Mesenchymal stem cell (in vitro differentiated cells and primary cell): ENCODE data around the gene IRF2BP1.

ENCODE experiments used
- DNase-seq: peaks from one replicate; pipeline ENCODE4 v3.0.0-alpha.2; 2013
- H2AFZ ChIP-seq: one replicate; pipeline ENCODE4 v1.6.1; 2013; ENCODE audit warnings: low read depth, mild to moderate bottlenecking, control low read depth, inconsistent platforms, low read length, moderate library complexity
- H2AK5ac ChIP-seq: 2 replicates; pipeline ENCODE4 v1.6.1; 2013; ENCODE audit warnings: low read length, moderate library complexity, mild to moderate bottlenecking, inconsistent platforms; ENCODE audit not compliant: severe bottlenecking
- H2BK120ac ChIP-seq: one replicate; pipeline ENCODE4 v1.6.1; 2013; ENCODE audit warnings: low read depth, mild to moderate bottlenecking, inconsistent platforms, low read length, moderate library complexity
- H2BK12ac ChIP-seq, 2 experiments: one replicate each; pipeline ENCODE4 v1.6.1; 2013; ENCODE audit warnings: inconsistent platforms in 2 of 2, low read length in 2 of 2, mild to moderate bottlenecking in 2 of 2, moderate library complexity in 2 of 2, control low read depth in 1 of 2
- H2BK15ac ChIP-seq: one replicate; pipeline ENCODE4 v1.6.1; 2013; ENCODE audit warnings: mild to moderate bottlenecking, low read depth, inconsistent platforms; ENCODE audit not compliant: poor library complexity, severe bottlenecking
- H2BK5ac ChIP-seq: 2 replicates; pipeline ENCODE4 v1.6.1; 2013; ENCODE audit warnings: low read depth, mild to moderate bottlenecking, low read length, control low read depth, inconsistent platforms; ENCODE audit not compliant: poor library complexity, severe bottlenecking
- H3K14ac ChIP-seq, 2 experiments: one replicate each; pipeline ENCODE4 v1.6.1; 2013; ENCODE audit warnings: inconsistent platforms in 2 of 2, low read length in 2 of 2, control low read depth in 1 of 2, mild to moderate bottlenecking in 1 of 2, moderate library complexity in 1 of 2
- H3K18ac ChIP-seq, 2 experiments: one replicate each; pipeline ENCODE4 v1.6.1; 2013; ENCODE audit warnings: inconsistent platforms in 2 of 2, low read length in 2 of 2, control low read depth in 1 of 2, low read depth in 1 of 2, mild to moderate bottlenecking in 1 of 2
- H3K23ac ChIP-seq, 2 experiments: one replicate each; pipeline ENCODE4 v1.6.1; 2013; ENCODE audit warnings: inconsistent platforms in 2 of 2, low read length in 2 of 2, mild to moderate bottlenecking in 2 of 2, moderate library complexity in 2 of 2, control low read depth in 1 of 2
- H3K27ac ChIP-seq: 2 replicates; pipeline ENCODE4 v1.5.1; 2013; ENCODE audit warnings: mild to moderate bottlenecking, moderate library complexity, low read length, control low read depth, inconsistent platforms; ENCODE audit not compliant: poor library complexity, severe bottlenecking
- H3K27me3 ChIP-seq, 2 experiments: 2 replicates each; pipeline versions ENCODE4 v1.6.1 to v1.7.0; 2013; ENCODE audit warnings: low read length in 2 of 2, mild to moderate bottlenecking in 2 of 2, moderate library complexity in 2 of 2, control low read depth in 1 of 2, inconsistent platforms in 1 of 2; ENCODE audit not compliant: control insufficient read depth in 1 of 2, insufficient read depth in 1 of 2
- H3K36me3 ChIP-seq, 2 experiments: 2 replicates each; pipeline versions ENCODE4 v1.6.1 to v1.7.0; 2013; ENCODE audit warnings: low read length in 2 of 2, control low read depth in 1 of 2, inconsistent platforms in 1 of 2, low read depth in 1 of 2, mild to moderate bottlenecking in 1 of 2; ENCODE audit not compliant: insufficient read depth in 2 of 2, control insufficient read depth in 1 of 2
- H3K4ac ChIP-seq, 2 experiments: one replicate each; pipeline ENCODE4 v1.6.1; 2013; ENCODE audit warnings: inconsistent platforms in 2 of 2, low read length in 2 of 2, mild to moderate bottlenecking in 2 of 2, moderate library complexity in 2 of 2, control low read depth in 1 of 2, low read depth in 1 of 2
- H3K4me1 ChIP-seq: 2 replicates; pipeline ENCODE4 v1.6.1; 2013; ENCODE audit warnings: low read depth, low read length, control low read depth; ENCODE audit not compliant: control insufficient read depth, insufficient read depth
- H3K4me2 ChIP-seq: 2 replicates; pipeline ENCODE4 v1.6.1; 2013; ENCODE audit warnings: low read length, mild to moderate bottlenecking, inconsistent platforms; ENCODE audit not compliant: poor library complexity, severe bottlenecking
- H3K4me3 ChIP-seq, 2 experiments: 2 replicates each; pipeline versions ENCODE4 v1.5.1 to v1.7.0; 2013; ENCODE audit warnings: low read length in 2 of 2, mild to moderate bottlenecking in 2 of 2, control low read depth in 1 of 2, low read depth in 1 of 2; ENCODE audit not compliant: insufficient read depth in 1 of 2
- H3K79me1 ChIP-seq: replicated peaks from 2 replicates; pipeline ENCODE4 v1.6.1; 2013; ENCODE audit warnings: mild to moderate bottlenecking, control low read depth, low read length, inconsistent platforms; ENCODE audit not compliant: poor library complexity, severe bottlenecking
- H3K9ac ChIP-seq: 2 replicates; pipeline ENCODE4 v1.7.0; 2013; ENCODE audit warnings: mild to moderate bottlenecking, low read length, moderate library complexity
- H3K9me3 ChIP-seq: 2 replicates; pipeline ENCODE4 v1.7.0; 2013; ENCODE audit warnings: mild to moderate bottlenecking, low read length; ENCODE audit not compliant: control insufficient read depth
- H4K8ac ChIP-seq: one replicate; pipeline ENCODE4 v1.6.1; 2013; ENCODE audit warnings: inconsistent platforms, mild to moderate bottlenecking, low read length, moderate library complexity
- H4K91ac ChIP-seq: one replicate; pipeline ENCODE4 v1.6.1; 2013; ENCODE audit warnings: mild to moderate bottlenecking, low read length, inconsistent platforms
- WGBS: methylation state at CpG from one replicate; pipeline ENCODE4 v1.1.7; 2013; ENCODE audit warnings: mixed read lengths; 5-methylcytosine and 5-hydroxymethylcytosine counted together

Gene IRF2BP1

DNA sequence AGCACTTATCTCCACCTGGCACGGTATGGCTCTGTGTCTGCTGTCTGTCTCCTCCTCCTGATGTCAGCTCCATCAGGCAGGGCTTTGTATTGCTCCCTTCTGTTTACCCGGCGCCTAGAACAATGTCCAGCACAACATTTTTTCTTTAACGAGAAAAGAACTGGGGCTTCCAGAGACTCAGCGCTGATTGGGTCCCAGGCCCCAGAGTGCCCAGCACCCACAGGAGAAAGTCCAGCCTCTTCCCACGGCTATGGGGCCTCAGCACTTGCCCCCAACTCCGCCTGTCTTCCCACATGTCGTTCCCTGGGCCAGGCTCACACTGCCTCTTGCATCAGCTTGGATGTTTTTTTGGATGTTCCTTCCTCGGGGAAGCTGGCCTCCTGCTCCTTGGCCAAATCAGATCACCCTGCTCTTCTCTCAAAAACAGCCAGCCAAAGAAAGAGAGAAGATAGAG lies 9.6 kb upstream of the IRF2BP1 start:
- Histone ChIP-seq H3K14ac (no peak overlapping the region), H3K4me3 (no peak overlapping the region), H3K27ac (no peak overlapping the region), H3K79me1 (peaks cover 27% of the 10 kb centered on the region), H2AFZ (no peak overlapping the region), H3K9ac (no peak overlapping the region), H2BK120ac (no peak overlapping the region), H2BK5ac (no peak overlapping the region), H2BK15ac (no peak overlapping the region), H3K4ac (no peak overlapping the region), H2AK5ac (no peak overlapping the region), H4K91ac (no peak overlapping the region), H3K9me3 (no peaks in the 10 kb centered on the region), H3K4me2 (no peak overlapping the region), H2BK12ac (no peak overlapping the region), H3K18ac (no peak overlapping the region), H4K8ac (no peak overlapping the region), H3K36me3 (peaks cover 44 to 63% of the 10 kb centered on the region in 2 experiments), H3K23ac (no peak overlapping the region), H3K27me3 (no peaks in the 10 kb centered on the region), H3K4me1 (peaks cover 2% of the 10 kb centered on the region)
- WGBS: 85% methylated on average over 8 of the region's 9 CpGs
- DNase-seq: no peak

GRCh38 chr19:45890877-45891276 lies 4.9 kb upstream of the IRF2BP1 start:
- DNase-seq: no peak
- no peak overlapping the region for H3K27ac ChIP-seq
- H3K79me1 ChIP-seq: peaks cover 16% of the 10 kb centered on the region
- H2BK12ac ChIP-seq: no peak overlapping the region
- no peak overlapping the region for H2AFZ ChIP-seq
- no peaks in the 10 kb centered on the region for H3K9me3 ChIP-seq
- peaks cover 2% of the 10 kb centered on the region for H3K4me1 ChIP-seq
- no peak overlapping the region for H4K91ac ChIP-seq
- no peak overlapping the region for H2AK5ac ChIP-seq
- H3K23ac ChIP-seq: no peak overlapping the region
- no peaks in the 10 kb centered on the region for H3K27me3 ChIP-seq
- no peak overlapping the region for H3K14ac ChIP-seq
- no peak overlapping the region for H3K9ac ChIP-seq
- H3K4me3 ChIP-seq: no peak overlapping the region
- H2BK5ac ChIP-seq: no peak overlapping the region
- peaks cover 20 to 42% of the 10 kb centered on the region in 2 experiments for H3K36me3 ChIP-seq
- 89% methylated on average over 12 of the region's 17 CpGs for WGBS
- no peak overlapping the region for H3K4ac ChIP-seq
- no peak overlapping the region for H3K4me2 ChIP-seq
- H3K18ac ChIP-seq: no peak overlapping the region
- H2BK15ac ChIP-seq: no peak overlapping the region
- no peak overlapping the region for H4K8ac ChIP-seq
- H2BK120ac ChIP-seq: no peak overlapping the region

DNA sequence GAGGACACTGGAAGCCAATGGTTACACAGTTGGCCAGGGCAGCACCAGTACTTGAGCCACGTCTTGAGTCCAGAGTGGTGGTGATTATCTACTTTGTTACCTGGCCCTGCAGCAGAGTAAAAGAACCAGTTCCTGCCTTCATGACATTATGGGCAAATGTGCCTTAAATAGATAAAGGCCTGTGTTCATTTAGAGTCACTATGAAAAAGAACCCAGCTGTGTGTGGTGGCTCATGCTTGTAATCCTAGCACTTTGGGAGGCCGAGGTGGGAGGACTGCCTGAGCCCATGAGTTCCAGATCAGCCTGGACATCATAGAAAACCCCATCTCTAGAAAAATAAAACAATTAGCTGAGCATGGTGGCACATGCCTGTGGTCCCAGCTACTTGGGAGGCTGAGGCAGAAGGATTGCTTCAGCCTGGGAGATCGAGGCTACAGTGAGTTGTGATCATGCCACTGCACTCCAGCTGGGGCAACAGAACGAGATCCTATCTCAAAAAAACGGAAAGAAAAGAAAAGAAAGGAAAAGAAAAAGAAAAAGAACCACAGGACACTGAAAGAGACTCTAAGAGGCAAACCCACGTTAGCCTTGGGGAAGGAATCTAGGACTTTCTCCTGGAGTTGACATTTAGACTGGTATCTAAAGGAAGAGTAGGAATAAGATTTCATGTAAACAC lies 3.4 kb upstream of the IRF2BP1 start:
- peaks cover 15% of the 10 kb centered on the region for H3K4me1 ChIP-seq
- no peak overlapping the region for H2BK15ac ChIP-seq
- H3K4ac ChIP-seq: no peak overlapping the region
- 80% methylated on average over 5 of the region's 6 CpGs for WGBS
- H2AFZ ChIP-seq: no peak overlapping the region
- H3K4me3 ChIP-seq: no peak overlapping the region
- no peak overlapping the region for H3K4me2 ChIP-seq
- H3K79me1 ChIP-seq: peaks cover 14% of the 10 kb centered on the region
- no peak overlapping the region for H2BK5ac ChIP-seq
- H3K14ac ChIP-seq: no peak overlapping the region
- H2BK12ac ChIP-seq: no peak overlapping the region
- no peaks in the 10 kb centered on the region for H3K9me3 ChIP-seq
- no peak for DNase-seq
- no peak overlapping the region for H4K8ac ChIP-seq
- no peaks in the 10 kb centered on the region for H3K27me3 ChIP-seq
- no peak overlapping the region for H2AK5ac ChIP-seq
- H3K27ac ChIP-seq: no peak overlapping the region
- H4K91ac ChIP-seq: no peak overlapping the region
- H3K18ac ChIP-seq: no peak overlapping the region
- no peak overlapping the region for H2BK120ac ChIP-seq
- H3K9ac ChIP-seq: no peak overlapping the region
- peaks cover 11 to 39% of the 10 kb centered on the region in 2 experiments for H3K36me3 ChIP-seq
- H3K23ac ChIP-seq: no peak overlapping the region

GRCh38 chr19:45887200-45887710 lies 1.3 kb upstream of the IRF2BP1 start:
- Histone ChIP-seq H2BK12ac (no peak overlapping the region), H3K23ac (no peak overlapping the region)

More at GRCh38 chr19:45887200-45887710, 1.3 kb upstream of the IRF2BP1 start:
- peak overlapping the region; percentile 26 to 88 for H3K4me3 ChIP-seq
- H2BK120ac ChIP-seq: no peak overlapping the region
- 52% methylated on average over 9 of the region's 10 CpGs for WGBS
- H3K4me1 ChIP-seq: peaks cover 34% of the 10 kb centered on the region
- H2BK15ac ChIP-seq: no peak overlapping the region
- peak overlapping the region; percentile 46 for H2AFZ ChIP-seq
- H2BK5ac ChIP-seq: no peak overlapping the region
- no peak overlapping the region for H3K27ac ChIP-seq
- no peak for DNase-seq
- no peaks in the 10 kb centered on the region for H3K9me3 ChIP-seq
- H4K91ac ChIP-seq: no peak overlapping the region
- H3K27me3 ChIP-seq: no peaks in the 10 kb centered on the region
- peak overlapping the region; percentile 99 for H3K9ac ChIP-seq
- H3K4ac ChIP-seq: peak overlapping the region; percentile 18 to 85
- H3K18ac ChIP-seq: peak overlapping the region; percentile 16 to 31
- peak overlapping the region; percentile 80 for H3K4me2 ChIP-seq
- no peak overlapping the region for H2AK5ac ChIP-seq
- peaks cover 17 to 43% of the 10 kb centered on the region in 2 experiments for H3K36me3 ChIP-seq
- peak overlapping the region; percentile 78 for H4K8ac ChIP-seq
- no peak overlapping the region for H3K14ac ChIP-seq
- H3K79me1 ChIP-seq: peaks cover 21% of the 10 kb centered on the region
